IMR-90 (cell line): ENCODE measurements around the gene IL4R. TPM values are rescaled to one million over a fixed set of nuclear protein-coding genes. Genes with fewer than 3 reads are reported as not detected.

Experiments used
- ATAC-seq: fragments of 200-7000 bp; cut with Tn5 transposase; 2 replicates; pipeline ENCODE4 v1.9.1; 2020; ENCODE audit warnings: low read depth, mild to moderate bottlenecking, moderate library complexity
- BruUV-seq: library from RNA; stranded (reverse); fragments of 400-500 nt; replicated peaks from 2 replicates; lab custom pipeline; 2021; lab: Mats Ljungman, UMichigan
- CTCF ChIA-PET: fragments of 300-600 bp; formaldehyde crosslinking; extraction: SDS; loops from one replicate; lab custom pipeline; 2021; ENCODE audit warnings: antibody characterized with exemption; lab: Yijun Ruan, JAX
- POLR2A ChIA-PET: fragments of 300-600 bp; sonication (Branson Sonifier 250); formaldehyde crosslinking; loops from one replicate; lab custom pipeline; 2022; ENCODE audit warnings: antibody characterized with exemption; ENCODE audit not compliant: unreplicated experiment; lab: Charles Lee
- DNase-seq: peaks from one replicate; pipeline ENCODE4 v3.0.0; 2013
- H2AFZ ChIP-seq: replicated peaks from 2 replicates; pipeline ENCODE3; 2013; ENCODE audit warnings: low read length, mild to moderate bottlenecking; ENCODE audit not compliant: poor library complexity
- H2AK5ac ChIP-seq: 2 replicates; pipeline ENCODE4 v1.6.1; 2013; ENCODE audit warnings: low read depth, low read length, inconsistent platforms
- H2AK9ac ChIP-seq: replicated peaks from 2 replicates; pipeline ENCODE3; 2013; ENCODE audit warnings: mild to moderate bottlenecking, low read depth, low read length, moderate library complexity; ENCODE audit not compliant: poor library complexity
- H2BK120ac ChIP-seq: 2 replicates; pipeline ENCODE4 v1.6.1; 2013; ENCODE audit warnings: low read depth, low read length, inconsistent platforms
- H2BK15ac ChIP-seq: 3 replicates; pipeline ENCODE4 v1.6.1; 2013; ENCODE audit warnings: low read depth, low read length, inconsistent platforms
- H2BK20ac ChIP-seq: 2 replicates; pipeline ENCODE4 v1.6.1; 2013; ENCODE audit warnings: low read depth, mild to moderate bottlenecking, inconsistent platforms, low read length, moderate library complexity
- H2BK5ac ChIP-seq: 2 replicates; pipeline ENCODE4 v1.6.1; 2013; ENCODE audit warnings: mild to moderate bottlenecking, low read depth, low read length, inconsistent platforms; ENCODE audit not compliant: poor library complexity, severe bottlenecking
- H3K14ac ChIP-seq: replicated peaks from 2 replicates; pipeline ENCODE4 v1.6.1; 2013; ENCODE audit warnings: low read depth, low read length, inconsistent platforms
- H3K18ac ChIP-seq: 2 replicates; pipeline ENCODE4 v1.6.1; 2013; ENCODE audit warnings: low read depth, low read length, control low read depth
- H3K23ac ChIP-seq: 2 replicates; pipeline ENCODE4 v1.6.1; 2013; ENCODE audit warnings: low read depth, low read length, inconsistent platforms
- H3K27ac ChIP-seq: 2 replicates; pipeline ENCODE4 v1.5.1; 2013; ENCODE audit warnings: mild to moderate bottlenecking, control low read depth, low read length; ENCODE audit not compliant: insufficient read depth
- H3K27me3 ChIP-seq: 2 replicates; pipeline ENCODE4 v1.6.1; 2013; ENCODE audit warnings: low read length; ENCODE audit not compliant: control insufficient read depth, insufficient read depth
- H3K36me3 ChIP-seq: 2 replicates; pipeline ENCODE4 v1.6.1; 2013; ENCODE audit warnings: low read length, mixed read lengths; ENCODE audit not compliant: control insufficient read depth, insufficient read depth
- H3K4ac ChIP-seq: 2 replicates; pipeline ENCODE4 v1.6.1; 2013; ENCODE audit warnings: low read depth, low read length, inconsistent platforms
- H3K4me1 ChIP-seq: 2 replicates; pipeline ENCODE4 v1.6.1; 2013; ENCODE audit warnings: low read length, mixed read lengths; ENCODE audit not compliant: control insufficient read depth, insufficient read depth
- H3K4me2 ChIP-seq: 2 replicates; pipeline ENCODE4 v1.6.1; 2013; ENCODE audit warnings: low read depth, mild to moderate bottlenecking, control low read depth, low read length, moderate library complexity
- H3K4me3 ChIP-seq: 2 replicates; pipeline ENCODE4 v1.5.1; 2013; ENCODE audit warnings: low read depth, mild to moderate bottlenecking, control low read depth, low read length, moderate library complexity; ENCODE audit not compliant: insufficient read depth
- H3K56ac ChIP-seq: 2 replicates; pipeline ENCODE4 v1.6.1; 2013; ENCODE audit warnings: low read length, inconsistent platforms; ENCODE audit not compliant: insufficient read depth; ENCODE audit errors: extremely low read depth
- H3K79me1 ChIP-seq, 2 experiments: 2 replicates each; pipeline ENCODE4 v1.6.1; 2013; ENCODE audit warnings: low read length in 2 of 2, inconsistent platforms in 1 of 2, low read depth in 1 of 2
- H3K9ac ChIP-seq: 2 replicates; pipeline ENCODE4 v1.6.1; 2013; ENCODE audit warnings: low read depth, low read length, control low read depth
- H3K9me1 ChIP-seq: 2 replicates; pipeline ENCODE4 v1.6.1; 2013; ENCODE audit warnings: low read length, inconsistent platforms; ENCODE audit not compliant: insufficient read depth
- H3K9me3 ChIP-seq: 2 replicates; pipeline ENCODE4 v1.6.1; 2013; ENCODE audit warnings: low read length; ENCODE audit not compliant: control insufficient read depth, insufficient read depth
- H4K20me1 ChIP-seq: 2 replicates; pipeline ENCODE4 v1.6.1; 2013; ENCODE audit warnings: low read length, inconsistent platforms; ENCODE audit not compliant: insufficient read depth
- H4K5ac ChIP-seq: 2 replicates; pipeline ENCODE4 v1.6.1; 2013; ENCODE audit warnings: mild to moderate bottlenecking, low read depth, low read length, control low read depth
- H4K8ac ChIP-seq, 2 experiments: 2 replicates each; pipeline ENCODE4 v1.6.1; 2013; ENCODE audit warnings: low read depth in 2 of 2, low read length in 2 of 2, control low read depth in 1 of 2, inconsistent platforms in 1 of 2
- H4K91ac ChIP-seq: 2 replicates; pipeline ENCODE4 v1.6.1; 2013; ENCODE audit warnings: low read depth, low read length, inconsistent platforms; ENCODE audit not compliant: insufficient read depth
- BHLHE40 ChIP-seq: fragments of 150-350 bp; IDR thresholded peaks from 2 replicates; pipeline ENCODE4 v1.6.1; 2016; ENCODE audit warnings: mild to moderate bottlenecking, low read depth, low read length
- CEBPB ChIP-seq: IDR thresholded peaks from 2 replicates; pipeline ENCODE4 v1.6.1; 2012; ENCODE audit warnings: low read depth, low read length, improper control_type of control experiment
- CHD1 ChIP-seq: IDR thresholded peaks from 2 replicates; pipeline ENCODE4 v1.6.1; 2012; ENCODE audit warnings: low read depth, low read length, improper control_type of control experiment
- MAFK ChIP-seq: IDR thresholded peaks from 2 replicates; pipeline ENCODE4 v1.6.1; 2012; ENCODE audit warnings: low read depth, low read length, improper control_type of control experiment
- MAZ ChIP-seq: IDR thresholded peaks from 2 replicates; pipeline ENCODE4 v1.6.1; 2012; ENCODE audit warnings: low read depth, mild to moderate bottlenecking, low read length, improper control_type of control experiment, moderate library complexity, borderline replicate concordance
- MXI1 ChIP-seq: IDR thresholded peaks from 2 replicates; pipeline ENCODE4 v1.6.1; 2012; ENCODE audit warnings: low read depth, mild to moderate bottlenecking, low read length, moderate library complexity, borderline replicate concordance
- NFE2L2 ChIP-seq: fragments of 150-350 bp; IDR thresholded peaks from 2 replicates; pipeline ENCODE4 v1.6.1; 2016; ENCODE audit warnings: low read depth, mild to moderate bottlenecking, low read length
- POLR2A ChIP-seq: IDR thresholded peaks from 2 replicates; pipeline ENCODE4 v1.6.1; 2012; ENCODE audit warnings: mild to moderate bottlenecking, low read depth, low read length
- RAD21 ChIP-seq: IDR thresholded peaks from 2 replicates; pipeline ENCODE4 v1.6.1; 2012; ENCODE audit warnings: low read length, improper control_type of control experiment
- RCOR1 ChIP-seq: IDR thresholded peaks from 2 replicates; pipeline ENCODE4 v1.6.1; 2012; ENCODE audit warnings: mild to moderate bottlenecking, low read length, improper control_type of control experiment; ENCODE audit not compliant: insufficient replicate concordance
- RFX5 ChIP-seq: IDR thresholded peaks from 2 replicates; pipeline ENCODE4 v1.8.0; 2012; ENCODE audit warnings: low read depth, mild to moderate bottlenecking, low read length, moderate library complexity
- SMC3 ChIP-seq: fragments of 150-350 bp; IDR thresholded peaks from 2 replicates; pipeline ENCODE4 v1.6.1; 2016; ENCODE audit warnings: low read depth, mild to moderate bottlenecking, antibody characterized with exemption, low read length, moderate library complexity
- WGBS, 2 experiments: methylation state at CpG; one replicate each; pipeline versions ENCODE4 v1.1.5 to v1.1.7; 2013; ENCODE audit warnings: missing lambda C conversion rate in 2 of 2; ENCODE audit not compliant: insufficient read length in 1 of 2; ENCODE audit errors: extremely low coverage in 2 of 2; 5-methylcytosine and 5-hydroxymethylcytosine counted together
- dilution Hi-C: fragments of 300-500 bp; cut with HindIII; formaldehyde crosslinking; loops from one replicate; pipeline ENCODE4 v1.14.3; 2018; ENCODE audit warnings: low sequenced_read_pairs; ENCODE audit not compliant: unreplicated experiment
- in situ Hi-C: fragments of 300-500 bp; cut with MboI; formaldehyde crosslinking; loops from 3 replicates; pipeline ENCODE4 v1.14.3; 2019; ENCODE audit warnings: low sequenced_read_pairs, inconsistent platforms, mixed read lengths
- intact Hi-C: fragments of 100-400 bp; cut with micrococcal nuclease; formaldehyde crosslinking; loops from 2 replicates; pipeline ENCODE4 v1.10.0; 2022
- polyA plus RNA-seq, 3 experiments: library from polyadenylated mRNA; depleted of rRNA; stranded (reverse); fragments of >200 nt; gene quantifications; 2 replicates each; pipeline ENCODE4 v1.2.3, GENCODE V29; 2012; ENCODE audit warnings: low replicate concordance in 1 of 3
- total RNA-seq: library from RNA; depleted of rRNA; stranded (reverse); fragments of >200 nt; gene quantifications from 2 replicates; pipeline ENCODE4 v1.2.3, GENCODE V29; 2012
- TF ChIP-seq, protein P1 (sequence below): conservative IDR thresholded peaks from 2 replicates; pipeline ENCODE4 v1.5.1; 2012; ENCODE audit warnings: mild to moderate bottlenecking, low read depth, low read length, improper control_type of control experiment
- TF ChIP-seq, protein P2 (sequence below): fragments of 150-350 bp; IDR thresholded peaks from 2 replicates; pipeline ENCODE4 v1.6.1; 2017; ENCODE audit warnings: mild to moderate bottlenecking, antibody characterized with exemption, low read length, low read depth

The IL4R gene
- total and polyA plus RNA-seq, 2 of the 4 experiments (the other 2 are of a cell fraction), result 6.3 to 18.7 TPM

DNA sequence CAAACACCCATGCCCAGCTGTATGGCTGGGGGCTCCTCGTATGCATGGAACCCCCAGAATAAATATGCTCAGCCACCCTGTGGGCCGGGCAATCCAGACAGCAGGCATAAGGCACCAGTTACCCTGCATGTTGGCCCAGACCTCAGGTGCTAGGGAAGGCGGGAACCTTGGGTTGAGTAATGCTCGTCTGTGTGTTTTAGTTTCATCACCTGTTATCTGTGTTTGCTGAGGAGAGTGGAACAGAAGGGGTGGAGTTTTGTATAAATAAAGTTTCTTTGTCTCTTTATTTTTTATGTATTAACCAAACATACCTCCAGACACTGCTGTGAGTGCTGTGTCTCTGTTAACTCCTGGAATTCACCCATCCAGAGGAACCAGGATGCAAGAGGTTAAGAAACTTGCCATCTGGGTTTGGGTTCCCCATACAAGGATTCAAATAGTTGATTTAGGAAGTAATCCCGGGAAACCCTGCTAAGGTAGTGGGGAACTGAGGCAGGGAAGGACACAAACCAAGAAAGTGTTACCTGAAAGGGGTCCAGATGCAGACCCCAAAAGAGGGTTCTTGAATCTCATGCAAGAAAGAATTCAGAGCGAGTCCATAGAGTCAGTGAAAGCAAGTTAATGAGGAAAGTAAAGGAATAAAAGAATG is 50.8 kb downstream of the IL4R start:
- Histone ChIP-seq H2AFZ (no peak overlapping the region), H3K79me1 (peaks cover 0 to 8% of the 10 kb centered on the region in 2 experiments; a peak in 3 of 4 replicates), H3K4ac (no peak overlapping the region), H4K8ac (0 out of 4 replicates have a peak overlapping the region, but pooled peaks of 1 of the 2 experiments have one; percentile 25), H3K14ac (no peak overlapping the region; the same call in none of the 2 replicates), H3K9me1 (peaks cover 9% of the 10 kb centered on the region; the same call in 1 of the 2 replicates), H3K4me2 (no peak overlapping the region), H2AK9ac (no peak overlapping the region), H3K56ac (no peak overlapping the region), H3K18ac (no peak overlapping the region), H2AK5ac (peak overlapping the region; percentile 66; the same call in 1 of the 2 replicates), H3K27ac (peak overlapping the region; percentile 25; the same call in 1 of the 2 replicates), H3K23ac (no peak overlapping the region), H2BK5ac (peak overlapping the region; percentile 31), H3K4me1 (peaks cover 9% of the 10 kb centered on the region), H2BK120ac (peak overlapping the region; percentile 7; the same call in 1 of the 2 replicates), H3K36me3 (peaks cover 40% of the 10 kb centered on the region), H3K4me3 (no peak overlapping the region), H4K5ac (no peak overlapping the region), H3K27me3 (no peaks in the 10 kb centered on the region), H3K9ac (no peak overlapping the region), H3K9me3 (no peaks in the 10 kb centered on the region), H2BK20ac (peak overlapping the region; percentile 3; the same call in 1 of the 2 replicates), H2BK15ac (0 out of 3 replicates have a peak overlapping the region, but pooled peaks have one; percentile 4), H4K91ac (peak overlapping the region; percentile 31), H4K20me1 (no peaks in the 10 kb centered on the region)
- no peak for ATAC-seq
- POLR2A ChIA-PET, result interaction anchor here (0.6 kb wide), 1 partner anchor 129 kb away, joined by 3 read pairs; no protein-coding TSS in a partner anchor
- no TSS peak for BruUV-seq
- DNase-seq, result no peak
- WGBS, 2 experiments, result 79% methylated on average over 5 of the region's 6 CpGs; no CpG with 5 or more reads in 1 of the 2 experiments
- CTCF ChIA-PET, result interaction anchor here (1.5 kb wide), 1 partner anchor 142 kb away, joined by 5 read pairs; no protein-coding TSS in a partner anchor
- dilution Hi-C loops (no loop called here), intact Hi-C loops (loop anchor here (5.0 kb wide), 1 partner anchor 252 kb away; no protein-coding TSS in a partner anchor), in situ Hi-C loops (no loop called here)
- TF ChIP-seq, protein P1, sequence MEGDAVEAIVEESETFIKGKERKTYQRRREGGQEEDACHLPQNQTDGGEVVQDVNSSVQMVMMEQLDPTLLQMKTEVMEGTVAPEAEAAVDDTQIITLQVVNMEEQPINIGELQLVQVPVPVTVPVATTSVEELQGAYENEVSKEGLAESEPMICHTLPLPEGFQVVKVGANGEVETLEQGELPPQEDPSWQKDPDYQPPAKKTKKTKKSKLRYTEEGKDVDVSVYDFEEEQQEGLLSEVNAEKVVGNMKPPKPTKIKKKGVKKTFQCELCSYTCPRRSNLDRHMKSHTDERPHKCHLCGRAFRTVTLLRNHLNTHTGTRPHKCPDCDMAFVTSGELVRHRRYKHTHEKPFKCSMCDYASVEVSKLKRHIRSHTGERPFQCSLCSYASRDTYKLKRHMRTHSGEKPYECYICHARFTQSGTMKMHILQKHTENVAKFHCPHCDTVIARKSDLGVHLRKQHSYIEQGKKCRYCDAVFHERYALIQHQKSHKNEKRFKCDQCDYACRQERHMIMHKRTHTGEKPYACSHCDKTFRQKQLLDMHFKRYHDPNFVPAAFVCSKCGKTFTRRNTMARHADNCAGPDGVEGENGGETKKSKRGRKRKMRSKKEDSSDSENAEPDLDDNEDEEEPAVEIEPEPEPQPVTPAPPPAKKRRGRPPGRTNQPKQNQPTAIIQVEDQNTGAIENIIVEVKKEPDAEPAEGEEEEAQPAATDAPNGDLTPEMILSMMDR, result no peak
- no peak for TF ChIP-seq MAZ
- TF ChIP-seq MXI1, result no peak
- TF ChIP-seq RFX5, result no peak
- TF ChIP-seq CHD1, result no peak
- TF ChIP-seq CEBPB, result no peak
- TF ChIP-seq NFE2L2, result no peak
- TF ChIP-seq SMC3, result no peak
- no peak for TF ChIP-seq BHLHE40
- TF ChIP-seq RCOR1, result no peak
- TF ChIP-seq MAFK, result no peak
- TF ChIP-seq, protein P2, sequence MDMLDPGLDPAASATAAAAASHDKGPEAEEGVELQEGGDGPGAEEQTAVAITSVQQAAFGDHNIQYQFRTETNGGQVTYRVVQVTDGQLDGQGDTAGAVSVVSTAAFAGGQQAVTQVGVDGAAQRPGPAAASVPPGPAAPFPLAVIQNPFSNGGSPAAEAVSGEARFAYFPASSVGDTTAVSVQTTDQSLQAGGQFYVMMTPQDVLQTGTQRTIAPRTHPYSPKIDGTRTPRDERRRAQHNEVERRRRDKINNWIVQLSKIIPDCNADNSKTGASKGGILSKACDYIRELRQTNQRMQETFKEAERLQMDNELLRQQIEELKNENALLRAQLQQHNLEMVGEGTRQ, result no peak
- no peak for TF ChIP-seq POLR2A
- no peak for TF ChIP-seq RAD21
